Ramos (cell line): ENCODE data around the gene SRP9.
"Not testable (repeated sequence)": the region's sequence is repeated elsewhere in the genome, so short reads cannot be mapped to it uniquely, and the experiment has no call there.

Source experiments
- in situ Hi-C: fragments of 300-500 bp; cut with MboI; formaldehyde crosslinking; loops from one replicate; pipeline ENCODE4 v1.14.3; 2022; ENCODE audit warnings: low sequenced_read_pairs; ENCODE audit not compliant: unreplicated experiment

Gene SRP9

DNA sequence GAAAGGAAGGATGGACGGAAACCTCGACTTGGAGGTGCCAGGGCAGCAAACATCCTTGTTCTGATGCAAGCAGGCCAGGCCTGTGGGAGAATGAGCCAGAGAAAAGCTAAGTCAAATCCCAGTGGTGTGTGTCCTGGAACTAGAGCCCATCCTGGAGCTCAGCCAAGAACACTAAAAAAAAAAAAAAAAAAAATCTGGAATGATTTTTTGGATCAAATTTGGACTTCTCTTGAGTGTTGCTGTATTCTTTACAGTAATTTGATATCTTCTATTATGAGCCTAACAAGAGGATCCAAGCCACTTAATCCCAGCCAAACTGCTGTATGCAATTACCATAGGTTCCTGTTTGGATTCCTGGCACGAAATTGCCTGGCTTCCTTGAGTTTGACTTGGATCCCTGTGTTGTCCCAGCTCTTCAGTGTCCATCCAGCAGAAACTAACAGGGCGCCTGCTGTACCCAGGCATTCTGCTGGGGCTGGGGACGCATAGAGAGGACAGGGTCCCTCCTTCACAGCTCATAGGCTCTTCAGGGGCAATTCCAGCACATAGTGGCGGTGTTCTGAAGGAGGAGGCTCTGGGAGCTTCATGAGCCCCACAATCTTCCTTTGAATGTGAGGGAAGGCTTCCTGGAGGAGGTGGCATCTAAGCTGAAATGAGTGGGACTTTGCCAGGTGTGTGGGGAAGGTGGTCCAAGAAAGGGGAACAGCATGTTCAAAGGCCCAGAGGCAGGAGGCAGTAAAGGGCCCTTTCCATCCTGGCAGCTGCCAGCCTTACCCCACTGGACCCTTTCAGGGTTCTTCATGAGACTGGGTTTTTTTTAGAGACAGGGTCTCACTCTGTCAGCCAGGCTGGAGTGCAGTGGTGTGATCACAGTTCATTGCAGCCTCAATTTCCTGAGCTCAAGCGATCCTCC lies 57.0 kb downstream of the SRP9 start:
- in situ Hi-C loops, result no loop called here

DNA sequence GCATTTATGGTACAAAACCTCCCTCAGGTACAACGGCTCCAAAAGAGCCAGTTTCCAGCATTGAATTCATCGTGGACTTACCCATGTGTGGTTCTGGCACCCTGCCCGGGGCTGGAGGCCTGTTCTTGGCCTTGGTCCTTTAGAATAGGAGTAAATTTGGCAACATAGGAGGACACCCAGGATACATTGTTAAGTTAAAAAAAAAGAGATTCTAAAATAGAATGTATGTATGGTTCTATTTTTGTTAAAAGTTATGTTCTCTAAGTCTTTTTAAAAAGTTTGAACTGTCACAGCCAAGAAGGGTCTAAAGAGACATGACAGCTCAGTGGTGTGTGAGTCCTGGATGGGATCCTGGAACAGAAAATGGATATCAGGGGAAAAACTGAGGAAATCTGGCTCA lies 58.2 kb downstream of the SRP9 start:
- in situ Hi-C loops, result no loop called here

GRCh38 chr1:225836296-225836695 lies 58.7 kb downstream of the SRP9 start:
- in situ Hi-C loops, result not testable (repeated sequence)

DNA sequence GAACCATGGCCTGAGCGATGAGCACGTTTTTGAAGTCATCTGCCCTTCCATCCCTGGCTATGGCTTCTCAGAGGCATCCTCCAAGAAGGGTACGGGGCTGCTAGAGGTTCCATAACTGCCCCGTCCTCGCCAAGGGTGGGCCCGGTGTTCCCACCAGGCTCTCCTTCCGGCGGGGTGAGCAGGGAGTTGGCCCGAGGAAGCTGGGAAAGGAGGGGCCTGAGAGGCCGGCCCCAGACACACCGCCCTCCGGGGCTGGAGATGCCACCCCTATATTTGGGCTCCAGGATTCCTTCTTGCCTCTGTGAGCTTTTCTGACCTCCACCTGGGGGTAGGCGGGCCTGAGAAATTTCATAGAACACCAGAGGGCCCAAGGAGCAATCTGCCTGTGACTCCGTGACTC lies 61.2 kb downstream of the SRP9 start:
- in situ Hi-C loops, result no loop called here
